Karpas-422 (cell line): Measurements from ENCODE around the gene GOLGA5. TPM values are rescaled to one million over a fixed set of nuclear protein-coding genes. Genes with fewer than 3 reads are reported as not detected.
"Not testable (repeated sequence)": the region's sequence is repeated elsewhere in the genome, so short reads cannot be mapped to it uniquely, and the experiment has no call there.

ENCODE experiments used
- DNase-seq: peaks from one replicate; pipeline ENCODE4 v3.0.0-alpha.2; 2015
- H2AFZ ChIP-seq: fragments of 200-600 bp; sonication (generic); 2 replicates; pipeline ENCODE4 v1.6.1; 2014; ENCODE audit warnings: antibody characterized with exemption, low read length, mixed read lengths
- H3K27ac ChIP-seq: fragments of 200-600 bp; sonication (generic); 2 replicates; pipeline ENCODE4 v1.5.1; 2014; ENCODE audit warnings: mild to moderate bottlenecking, low read length, moderate library complexity
- H3K27me3 ChIP-seq: fragments of 200-600 bp; sonication (generic); 2 replicates; pipeline ENCODE4 v1.6.1; 2014; ENCODE audit warnings: low read length, mixed read lengths
- H3K36me3 ChIP-seq: fragments of 200-600 bp; sonication (generic); 2 replicates; pipeline ENCODE4 v1.6.1; 2014; ENCODE audit warnings: low read length, mixed read lengths; ENCODE audit not compliant: insufficient read depth
- H3K4me1 ChIP-seq: fragments of 200-600 bp; sonication (generic); 2 replicates; pipeline ENCODE4 v1.6.1; 2014; ENCODE audit warnings: mild to moderate bottlenecking, low read length, mixed read lengths
- H3K4me2 ChIP-seq: fragments of 200-600 bp; sonication (generic); 2 replicates; pipeline ENCODE4 v1.6.1; 2014; ENCODE audit warnings: low read length, low read depth, mild to moderate bottlenecking; ENCODE audit not compliant: poor library complexity, severe bottlenecking
- H3K4me3 ChIP-seq: fragments of 200-600 bp; sonication (generic); 2 replicates; pipeline ENCODE4 v1.5.1; 2014; ENCODE audit warnings: mild to moderate bottlenecking, antibody characterized with exemption, low read length, mixed read lengths
- H3K79me2 ChIP-seq: fragments of 200-600 bp; sonication (generic); 2 replicates; pipeline ENCODE4 v1.6.1; 2014; ENCODE audit warnings: mild to moderate bottlenecking, low read length, mixed read lengths
- H3K9ac ChIP-seq: fragments of 200-600 bp; sonication (generic); 2 replicates; pipeline ENCODE4 v1.6.0; 2014; ENCODE audit warnings: low read length
- H3K9me2 ChIP-seq: fragments of 200-600 bp; sonication (generic), shearing (Covaris generic); replicated peaks from 2 replicates; pipeline ENCODE4 v1.6.0; 2014; ENCODE audit warnings: mild to moderate bottlenecking, low read length, moderate library complexity; ENCODE audit not compliant: insufficient read depth
- H3K9me3 ChIP-seq: fragments of 300-700, 200-600 bp; sonication (generic); 2 replicates; pipeline ENCODE4 v1.6.1; 2014; ENCODE audit warnings: low read length, mixed read lengths
- H4K20me1 ChIP-seq: fragments of 200-600 bp; sonication (generic); 2 replicates; pipeline ENCODE4 v1.6.1; 2014; ENCODE audit warnings: mild to moderate bottlenecking, antibody characterized with exemption, low read length, low read depth; ENCODE audit not compliant: insufficient read depth
- total RNA-seq: library from RNA; depleted of rRNA; stranded (reverse); fragments of >200 nt; shearing (Covaris generic); gene quantifications from 2 replicates; pipeline ENCODE4 v1.2.3, GENCODE V29; 2014; ENCODE audit warnings: low replicate concordance

The GOLGA5 gene
- total RNA-seq, 1 experiment from 2014 or later = 50.6 TPM

GRCh38 chr14:92754966-92755365 lies 39.1 kb upstream of the GOLGA5 start:
- no peak overlapping the region for H3K27ac ChIP-seq
- H3K27me3 ChIP-seq = no peaks in the 10 kb centered on the region
- H3K9me3 ChIP-seq = no peaks in the 10 kb centered on the region
- H3K9ac ChIP-seq = no peak overlapping the region
- no peak overlapping the region for H3K4me3 ChIP-seq
- no peaks in the 10 kb centered on the region for H3K9me2 ChIP-seq
- no peak overlapping the region for H2AFZ ChIP-seq
- no peaks in the 10 kb centered on the region for H4K20me1 ChIP-seq
- peaks cover 3% of the 10 kb centered on the region; the same call in 1 of the 2 replicates for H3K4me1 ChIP-seq
- H3K4me2 ChIP-seq = no peak overlapping the region
- DNase-seq = no peak
- H3K36me3 ChIP-seq = no peaks in the 10 kb centered on the region
- H3K79me2 ChIP-seq = no peaks in the 10 kb centered on the region

GRCh38 chr14:92755495-92755894 lies 38.6 kb upstream of the GOLGA5 start:
- Histone ChIP-seq H3K27ac (no peak overlapping the region), H3K4me2 (no peak overlapping the region), H2AFZ (no peak overlapping the region), H3K4me1 (peaks cover 3% of the 10 kb centered on the region; the same call in 1 of the 2 replicates), H4K20me1 (no peaks in the 10 kb centered on the region), H3K36me3 (no peaks in the 10 kb centered on the region), H3K9me3 (no peaks in the 10 kb centered on the region), H3K27me3 (no peaks in the 10 kb centered on the region), H3K9me2 (no peaks in the 10 kb centered on the region), H3K4me3 (no peak overlapping the region), H3K9ac (no peak overlapping the region), H3K79me2 (no peaks in the 10 kb centered on the region)
- no peak for DNase-seq

- H3K79me2 ChIP-seq = no peaks in the 10 kb centered on the region
Measured at GRCh38 chr14:92756446-92756845, 37.7 kb upstream of the GOLGA5 start.

GRCh38 chr14:92759300-92759678 lies 34.8 kb upstream of the GOLGA5 start:
- H3K9ac ChIP-seq = no peak overlapping the region
- no peak overlapping the region for H3K4me3 ChIP-seq
- peaks cover 3% of the 10 kb centered on the region; the same call in 1 of the 2 replicates for H3K4me1 ChIP-seq
- DNase-seq = peak; percentile 69
- H2AFZ ChIP-seq = no peak overlapping the region
- no peaks in the 10 kb centered on the region for H3K27me3 ChIP-seq
- H3K4me2 ChIP-seq = no peak overlapping the region
- no peaks in the 10 kb centered on the region for H3K9me2 ChIP-seq
- no peaks in the 10 kb centered on the region for H4K20me1 ChIP-seq
- no peak overlapping the region for H3K27ac ChIP-seq
- no peaks in the 10 kb centered on the region for H3K9me3 ChIP-seq
- H3K36me3 ChIP-seq = no peaks in the 10 kb centered on the region
- H3K79me2 ChIP-seq = no peaks in the 10 kb centered on the region

More at GRCh38 chr14:92756446-92756845, 37.7 kb upstream of the GOLGA5 start:
- H3K9me2 ChIP-seq = no peaks in the 10 kb centered on the region
- no peak overlapping the region for H2AFZ ChIP-seq
- no peaks in the 10 kb centered on the region for H3K36me3 ChIP-seq
- no peaks in the 10 kb centered on the region for H3K9me3 ChIP-seq
- H4K20me1 ChIP-seq = no peaks in the 10 kb centered on the region
- H3K4me2 ChIP-seq = no peak overlapping the region
- no peak overlapping the region for H3K4me3 ChIP-seq
- DNase-seq = no peak
- H3K9ac ChIP-seq = no peak overlapping the region
- peaks cover 3% of the 10 kb centered on the region; the same call in 1 of the 2 replicates for H3K4me1 ChIP-seq
- no peaks in the 10 kb centered on the region for H3K27me3 ChIP-seq
- no peak overlapping the region for H3K27ac ChIP-seq

- no peak overlapping the region for H3K27ac ChIP-seq
- H2AFZ ChIP-seq = no peak overlapping the region
- no peak overlapping the region for H3K4me2 ChIP-seq
Measured at GRCh38 chr14:92759679-92760523, 34.2 kb upstream of the GOLGA5 start.

GRCh38 chr14:92760524-92760805 lies 33.6 kb upstream of the GOLGA5 start:
- H2AFZ ChIP-seq = no peak overlapping the region
- H3K9me2 ChIP-seq = no peaks in the 10 kb centered on the region
- H3K4me2 ChIP-seq = no peak overlapping the region
- H3K4me3 ChIP-seq = no peak overlapping the region
- H3K9ac ChIP-seq = no peak overlapping the region
- no peaks in the 10 kb centered on the region for H3K36me3 ChIP-seq
- DNase-seq = no peak
- no peaks in the 10 kb centered on the region for H3K79me2 ChIP-seq
- no peak overlapping the region for H3K27ac ChIP-seq
- H3K9me3 ChIP-seq = no peaks in the 10 kb centered on the region
- no peaks in the 10 kb centered on the region for H3K27me3 ChIP-seq
- no peaks in the 10 kb centered on the region for H4K20me1 ChIP-seq
- peaks cover 3% of the 10 kb centered on the region; the same call in 1 of the 2 replicates for H3K4me1 ChIP-seq

More at GRCh38 chr14:92759679-92760523, 34.2 kb upstream of the GOLGA5 start:
- Histone ChIP-seq H3K9me3 (no peaks in the 10 kb centered on the region), H3K27me3 (no peaks in the 10 kb centered on the region), H3K79me2 (no peaks in the 10 kb centered on the region), H3K36me3 (no peaks in the 10 kb centered on the region), H3K4me3 (no peak overlapping the region), H3K9me2 (no peaks in the 10 kb centered on the region), H3K9ac (no peak overlapping the region), H3K4me1 (peaks cover 3% of the 10 kb centered on the region; the same call in 1 of the 2 replicates), H4K20me1 (no peaks in the 10 kb centered on the region)
- DNase-seq = no peak

- H4K20me1 ChIP-seq, H3K27ac ChIP-seq, H3K9me2 ChIP-seq, H3K4me2 ChIP-seq, H3K79me2 ChIP-seq, H2AFZ ChIP-seq, H3K9me3 ChIP-seq, H3K4me1 ChIP-seq, H3K27me3 ChIP-seq, H3K4me3 ChIP-seq, H3K9ac ChIP-seq, H3K36me3 ChIP-seq, DNase-seq: not testable (repeated sequence)
Measured at GRCh38 chr14:92763666-92764631, 30.2 kb upstream of the GOLGA5 start.

- not testable (repeated sequence) for H3K27ac ChIP-seq
Measured at GRCh38 chr14:92768236-92768635, 25.9 kb upstream of the GOLGA5 start.

More at GRCh38 chr14:92768236-92768635, 25.9 kb upstream of the GOLGA5 start:
- not testable (repeated sequence) for H3K4me1 ChIP-seq, H3K4me3 ChIP-seq, H3K36me3 ChIP-seq, H3K27me3 ChIP-seq, H3K9me3 ChIP-seq, DNase-seq, H2AFZ ChIP-seq, H3K79me2 ChIP-seq, H3K9me2 ChIP-seq, H4K20me1 ChIP-seq, H3K9ac ChIP-seq, H3K4me2 ChIP-seq
